Neural progenitor cell (in vitro differentiated cells): ENCODE data around the gene PRX.

ENCODE experiments used
- CTCF ChIP-seq: fragments of 200-600 bp; sonication (generic); IDR thresholded peaks from 2 replicates; pipeline ENCODE4 v1.5.1; 2017; ENCODE audit warnings: antibody characterized with exemption, mild to moderate bottlenecking
- EZH2 ChIP-seq: fragments of 200-600 bp; sonication (generic); IDR thresholded peaks from 2 replicates; pipeline ENCODE4 v1.6.1; 2017; ENCODE audit warnings: antibody characterized with exemption, mild to moderate bottlenecking, moderate library complexity
- EZH2phosphoT487 ChIP-seq: fragments of 200-600 bp; sonication (generic); IDR thresholded peaks from 2 replicates; pipeline ENCODE4 v1.6.1; 2017; ENCODE audit warnings: antibody characterized with exemption

- TF ChIP-seq CTCF (no peak), EZH2phosphoT487 (no peak), EZH2 (no peak)
Measured at GRCh38 chr19:40403262-40403984, 9.8 kb downstream of the PRX start.
